Endothelial cell of umbilical vein (primary cell): ENCODE results near the gene TMOD4. TPM values are rescaled to one million over a fixed set of nuclear protein-coding genes. Genes with fewer than 3 reads are reported as not detected.

Experiments used
- BruUV-seq: library from RNA; stranded (reverse); fragments of 400-500 nt; replicated peaks from 2 replicates; lab custom pipeline; 2021; lab: Mats Ljungman, UMichigan
- CTCF ChIA-PET: fragments of 300-600, 350-600 bp; sonication (Branson Sonifier 250); formaldehyde crosslinking; loops from one replicate; lab custom pipeline; 2021; ENCODE audit warnings: antibody characterized with exemption, inconsistent platforms; lab: Charles Lee
- POLR2A ChIA-PET: fragments of 300-600, 350-600 bp; sonication (Branson Sonifier 250); formaldehyde crosslinking; loops from one replicate; lab custom pipeline; 2021; ENCODE audit warnings: antibody characterized with exemption, inconsistent platforms; lab: Charles Lee
- DNase-seq: peaks from one replicate; pipeline ENCODE4 v3.0.0-alpha.2; 2011; ENCODE audit warnings: low read depth, low spot score
- FAIRE-seq: peaks from 2 replicates; lab custom pipeline; 2011; peaks lifted over from hg19 to GRCh38; lab: Jason Lieb, UNC
- H2AFZ ChIP-seq: 2 replicates; pipeline ENCODE4 v1.6.0; 2012; ENCODE audit warnings: low read depth, low read length, control low read depth, inconsistent platforms
- H3K27ac ChIP-seq: 2 replicates; pipeline ENCODE4 v1.5.1; 2011; ENCODE audit warnings: low read depth, mild to moderate bottlenecking, control low read depth, low read length, moderate library complexity; ENCODE audit not compliant: insufficient read depth
- H3K27me3 ChIP-seq, 2 experiments: 2 replicates each; pipeline versions ENCODE4 v1.6.0 to v1.6.1; 2011; ENCODE audit warnings: low read length in 2 of 2, mixed read lengths in 1 of 2; ENCODE audit not compliant: control insufficient read depth in 2 of 2, insufficient read depth in 2 of 2
- H3K36me3 ChIP-seq, 2 experiments: 2 replicates in 1 of 2; 3 replicates in 1 of 2; pipeline ENCODE4 v1.5.1; 2011; ENCODE audit warnings: low read length in 2 of 2, mild to moderate bottlenecking in 1 of 2, moderate library complexity in 1 of 2; ENCODE audit not compliant: control insufficient read depth in 2 of 2, insufficient read depth in 2 of 2; ENCODE audit errors: extremely low read depth in 1 of 2
- H3K4me1 ChIP-seq: 3 replicates; pipeline ENCODE4 v1.5.1; 2011; ENCODE audit warnings: mild to moderate bottlenecking, low read length; ENCODE audit not compliant: control insufficient read depth, insufficient read depth; ENCODE audit errors: extremely low read depth
- H3K4me2 ChIP-seq: 2 replicates; pipeline ENCODE4 v1.6.1; 2011; ENCODE audit warnings: low read length, control low read depth, mixed read lengths; ENCODE audit not compliant: insufficient read depth
- H3K4me3 ChIP-seq, 3 experiments: fragments of 200-600 bp in 1 of 3; sonication (generic), shearing (Covaris generic) in 1 of 3; replicated peaks in 1 of 3; 2 replicates each; pipeline ENCODE4 v1.5.1; 2011 to 2016; ENCODE audit warnings: control low read depth in 3 of 3, low read length in 3 of 3, mild to moderate bottlenecking in 2 of 3, inconsistent platforms in 1 of 3, low read depth in 1 of 3, moderate library complexity in 1 of 3; ENCODE audit not compliant: insufficient read depth in 1 of 3
- H3K79me2 ChIP-seq: 2 replicates; pipeline ENCODE4 v1.6.0; 2012; ENCODE audit warnings: low read length, inconsistent platforms; ENCODE audit not compliant: control insufficient read depth, insufficient read depth
- H3K9ac ChIP-seq: replicated peaks from 2 replicates; pipeline ENCODE3; 2011; ENCODE audit warnings: low read length, control low read depth; ENCODE audit not compliant: insufficient read depth; ENCODE audit errors: extremely low read depth
- H3K9me1 ChIP-seq: replicated peaks from 3 replicates; pipeline ENCODE4 v1.6.0; 2011; ENCODE audit warnings: mild to moderate bottlenecking, low read length; ENCODE audit not compliant: control insufficient read depth, insufficient read depth; ENCODE audit errors: extremely low read depth
- H3K9me3 ChIP-seq: replicated peaks from 2 replicates; pipeline ENCODE4 v1.5.1; 2012; ENCODE audit warnings: low read length, inconsistent platforms; ENCODE audit not compliant: control insufficient read depth, insufficient read depth
- H4K20me1 ChIP-seq: replicated peaks from 2 replicates; pipeline ENCODE3; 2011; ENCODE audit warnings: mild to moderate bottlenecking, low read length; ENCODE audit not compliant: control insufficient read depth, insufficient read depth; ENCODE audit errors: extremely low read depth
- EZH2 ChIP-seq: IDR thresholded peaks from 2 replicates; pipeline ENCODE4 v1.6.1; 2012; ENCODE audit warnings: borderline replicate concordance, low read depth, mild to moderate bottlenecking, moderate library complexity, low read length, inconsistent platforms; ENCODE audit not compliant: severe bottlenecking
- FOS ChIP-seq: IDR thresholded peaks from 2 replicates; pipeline ENCODE4 v1.6.1; 2011; ENCODE audit warnings: mild to moderate bottlenecking, low read length, moderate library complexity, borderline replicate concordance; ENCODE audit not compliant: insufficient read depth
- GATA2 ChIP-seq: IDR thresholded peaks from 2 replicates; pipeline ENCODE4 v1.7.0; 2011; ENCODE audit warnings: low read depth, mild to moderate bottlenecking, moderate library complexity, mixed read lengths, low read length; ENCODE audit not compliant: insufficient read length, insufficient read depth
- JUN ChIP-seq: IDR thresholded peaks from 2 replicates; pipeline ENCODE4 v1.6.1; 2011; ENCODE audit warnings: borderline replicate concordance, low read depth; ENCODE audit not compliant: insufficient read length, insufficient read depth
- MYC ChIP-seq: IDR thresholded peaks from one replicate; pipeline ENCODE4 v1.6.1; 2011; ENCODE audit warnings: mild to moderate bottlenecking, low read depth, low read length
- POLR2A ChIP-seq: IDR thresholded peaks from 2 replicates; pipeline ENCODE4 v1.6.1; 2012; ENCODE audit warnings: low read depth, mild to moderate bottlenecking, control low read depth, low read length
- POLR2AphosphoS5 ChIP-seq: IDR thresholded peaks from 2 replicates; pipeline ENCODE4 v1.6.1; 2012; ENCODE audit warnings: low read depth, mild to moderate bottlenecking, control low read depth, low read length, moderate library complexity; ENCODE audit not compliant: insufficient read depth
- dilution Hi-C: fragments of 300-500 bp; cut with MboI; formaldehyde crosslinking; loops from one replicate; pipeline ENCODE4 v1.15.0; 2019; ENCODE audit warnings: low sequenced_read_pairs; ENCODE audit not compliant: extremely low pct_ligation_motif_present
- intact Hi-C: fragments of 100-400 bp; cut with micrococcal nuclease; formaldehyde crosslinking; loops from one replicate; pipeline ENCODE4 v1.10.0; 2022
- polyA plus RNA-seq, 4 experiments: library from polyadenylated mRNA; depleted of rRNA in 3 of 4; stranded (reverse) in 3 of 4; unstranded in 1 of 4; fragments of >200 nt; gene quantifications; 2 replicates each; pipeline versions ENCODE4 v1.2.1 to v1.2.3, GENCODE V29; 2011 to 2012; ENCODE audit warnings: missing spikeins in 1 of 4
- total RNA-seq: library from RNA; stranded (reverse); gene quantifications from 2 replicates; pipeline ENCODE4 v1.2.3, GENCODE V29; 2021
- TF ChIP-seq, protein P1 (sequence below): IDR thresholded peaks from 2 replicates; pipeline ENCODE4 v1.6.1; 2011; ENCODE audit not compliant: insufficient read depth, insufficient read length
- TF ChIP-seq, protein P2 (sequence below), 2 donors: IDR thresholded peaks; 1 replicate in 1 of 2; 2 replicates in 1 of 2; pipeline ENCODE4 v1.5.1; 2011; ENCODE audit warnings: low read length in 2 of 2, mild to moderate bottlenecking in 2 of 2, moderate library complexity in 2 of 2, control low read depth in 1 of 2, inconsistent platforms in 1 of 2, low read depth in 1 of 2; ENCODE audit not compliant: insufficient read depth in 1 of 2; ENCODE audit errors: extremely low read depth in 1 of 2

The TMOD4 gene
- total and polyA plus RNA-seq, 2 donors (not counting 3 experiments of a cell fraction or from before 2014, with no cell fraction given) = 0.22 to 1.4 TPM

DNA sequence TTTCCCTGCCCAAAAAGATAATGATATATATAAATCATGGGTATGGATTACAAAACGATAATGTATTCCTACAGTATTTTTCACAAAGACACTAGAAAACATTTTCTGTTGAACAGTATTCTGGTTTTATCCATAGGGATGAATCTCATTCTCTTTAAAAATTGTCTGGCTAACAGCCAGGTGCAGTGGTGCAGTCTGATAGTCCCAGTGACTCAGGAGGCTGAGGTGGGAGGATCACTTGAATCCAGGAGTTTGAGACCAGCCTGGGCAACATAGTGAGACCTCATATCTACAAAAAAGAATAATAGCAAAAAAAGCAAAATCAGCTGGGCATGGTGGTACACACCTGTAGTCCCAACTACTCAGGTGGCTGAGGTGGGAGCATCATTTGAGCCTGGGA lies 45.8 kb upstream of the TMOD4 start:
- TF ChIP-seq POLR2A (no peak), MYC (no peak), FOS (no peak), POLR2AphosphoS5 (no peak), JUN (no peak), EZH2 (no peak), GATA2 (no peak)
- TF ChIP-seq, protein P1, sequence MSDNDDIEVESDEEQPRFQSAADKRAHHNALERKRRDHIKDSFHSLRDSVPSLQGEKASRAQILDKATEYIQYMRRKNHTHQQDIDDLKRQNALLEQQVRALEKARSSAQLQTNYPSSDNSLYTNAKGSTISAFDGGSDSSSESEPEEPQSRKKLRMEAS = no peak
- TF ChIP-seq, protein P2, sequence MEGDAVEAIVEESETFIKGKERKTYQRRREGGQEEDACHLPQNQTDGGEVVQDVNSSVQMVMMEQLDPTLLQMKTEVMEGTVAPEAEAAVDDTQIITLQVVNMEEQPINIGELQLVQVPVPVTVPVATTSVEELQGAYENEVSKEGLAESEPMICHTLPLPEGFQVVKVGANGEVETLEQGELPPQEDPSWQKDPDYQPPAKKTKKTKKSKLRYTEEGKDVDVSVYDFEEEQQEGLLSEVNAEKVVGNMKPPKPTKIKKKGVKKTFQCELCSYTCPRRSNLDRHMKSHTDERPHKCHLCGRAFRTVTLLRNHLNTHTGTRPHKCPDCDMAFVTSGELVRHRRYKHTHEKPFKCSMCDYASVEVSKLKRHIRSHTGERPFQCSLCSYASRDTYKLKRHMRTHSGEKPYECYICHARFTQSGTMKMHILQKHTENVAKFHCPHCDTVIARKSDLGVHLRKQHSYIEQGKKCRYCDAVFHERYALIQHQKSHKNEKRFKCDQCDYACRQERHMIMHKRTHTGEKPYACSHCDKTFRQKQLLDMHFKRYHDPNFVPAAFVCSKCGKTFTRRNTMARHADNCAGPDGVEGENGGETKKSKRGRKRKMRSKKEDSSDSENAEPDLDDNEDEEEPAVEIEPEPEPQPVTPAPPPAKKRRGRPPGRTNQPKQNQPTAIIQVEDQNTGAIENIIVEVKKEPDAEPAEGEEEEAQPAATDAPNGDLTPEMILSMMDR (IDR thresholded peaks at IDR 0.05; ENCODE audit: extremely low read depth in 1 of 2, insufficient read depth in 1 of 2, low read depth in 1 of 2, low read length in 2 of 2) = no peak
- no peak overlapping the region for H2AFZ ChIP-seq
- H3K27me3 ChIP-seq = no peaks in the 10 kb centered on the region
- H3K4me3 ChIP-seq = no peak overlapping the region
- peaks cover 66% of the 10 kb centered on the region for H3K79me2 ChIP-seq
- H3K4me1 ChIP-seq = no peaks in the 10 kb centered on the region
- H3K9me3 ChIP-seq = no peaks in the 10 kb centered on the region
- no peak for DNase-seq
- no TSS peak for BruUV-seq
- H3K9ac ChIP-seq = no peak overlapping the region
- H3K4me2 ChIP-seq = no peak overlapping the region
- H3K27ac ChIP-seq = no peak overlapping the region
- intact Hi-C loops = no loop called here
- POLR2A ChIA-PET = no interaction called here
- peaks cover 2 to 8% of the 10 kb centered on the region in 2 experiments for H3K36me3 ChIP-seq
- no peaks in the 10 kb centered on the region for H3K9me1 ChIP-seq
- peaks cover 6% of the 10 kb centered on the region for H4K20me1 ChIP-seq
- dilution Hi-C loops = no loop called here
- CTCF ChIA-PET = no interaction called here
- no peak for FAIRE-seq
